Neural progenitor cell (in vitro differentiated cells): Measurements from ENCODE around the gene ITPR2. TPM values are rescaled to one million over a fixed set of nuclear protein-coding genes. Genes with fewer than 3 reads are reported as not detected.

Experiments
- DNase-seq: peaks from one replicate; pipeline ENCODE4 v3.0.0-alpha.2; 2016; ENCODE audit warnings: low spot score
- H2AFZ ChIP-seq: fragments of 200-600 bp; sonication (generic); replicated peaks from 2 replicates; pipeline ENCODE4 v1.6.1; 2016; ENCODE audit warnings: antibody characterized with exemption
- H3F3A ChIP-seq: fragments of 200-600 bp; sonication (generic); 2 replicates; pipeline ENCODE4 v1.6.1; 2016; ENCODE audit warnings: antibody characterized with exemption, low read depth
- H3K27ac ChIP-seq: fragments of 200-600 bp; sonication (generic); 2 replicates; pipeline ENCODE4 v1.5.1; 2016; ENCODE audit warnings: mild to moderate bottlenecking
- H3K27me3 ChIP-seq: fragments of 200-600 bp; sonication (generic); 2 replicates; pipeline ENCODE4 v1.6.1; 2016; ENCODE audit warnings: mild to moderate bottlenecking, moderate library complexity
- H3K36me3 ChIP-seq: fragments of 200-600 bp; sonication (generic); 2 replicates; pipeline ENCODE4 v1.5.1; 2016
- H3K4me1 ChIP-seq: fragments of 200-600 bp; sonication (generic); 2 replicates; pipeline ENCODE4 v1.6.1; 2016; ENCODE audit warnings: mixed run types
- H3K4me2 ChIP-seq: fragments of 200-600 bp; sonication (generic); 2 replicates; pipeline ENCODE4 v1.6.1; 2016
- H3K4me3 ChIP-seq: fragments of 200-600 bp; sonication (generic); 2 replicates; pipeline ENCODE4 v1.5.1; 2016
- H3K79me2 ChIP-seq: fragments of 200-600 bp; sonication (generic); 2 replicates; pipeline ENCODE4 v1.6.1; 2016; ENCODE audit warnings: low read depth
- H3K9ac ChIP-seq: fragments of 200-600 bp; sonication (generic); 2 replicates; pipeline ENCODE4 v1.6.1; 2016
- H3K9me3 ChIP-seq: fragments of 200-600 bp; sonication (generic); 2 replicates; pipeline ENCODE4 v1.5.1; 2016; ENCODE audit warnings: low read depth
- H4K20me1 ChIP-seq: fragments of 200-600 bp; sonication (generic); 2 replicates; pipeline ENCODE4 v1.6.1; 2016; ENCODE audit warnings: low read depth
- H3K27ac Mint-ChIP-seq: 3 replicates; pipeline ENCODE4 v1.8.0; 2021; ENCODE audit warnings: mixed read lengths
- H3K27me3 Mint-ChIP-seq: 2 replicates; pipeline ENCODE4 v1.8.0; 2022; ENCODE audit warnings: low read depth, mild to moderate bottlenecking, inconsistent platforms, moderate library complexity, mixed read lengths; ENCODE audit not compliant: insufficient read depth
- H3K36me3 Mint-ChIP-seq: 3 replicates; pipeline ENCODE4 v1.8.0; 2021; ENCODE audit warnings: mixed read lengths
- H3K4me1 Mint-ChIP-seq: 3 replicates; pipeline ENCODE4 v1.8.0; 2021; ENCODE audit warnings: mixed read lengths
- H3K4me3 Mint-ChIP-seq: 3 replicates; pipeline ENCODE4 v1.8.0; 2021; ENCODE audit warnings: mild to moderate bottlenecking, moderate library complexity, mixed read lengths
- H3K9me3 Mint-ChIP-seq: 3 replicates; pipeline ENCODE4 v1.8.0; 2020; ENCODE audit warnings: mixed read lengths
- EZH2 ChIP-seq: fragments of 200-600 bp; sonication (generic); IDR thresholded peaks from 2 replicates; pipeline ENCODE4 v1.6.1; 2017; ENCODE audit warnings: antibody characterized with exemption, mild to moderate bottlenecking, moderate library complexity
- EZH2phosphoT487 ChIP-seq: fragments of 200-600 bp; sonication (generic); IDR thresholded peaks from 2 replicates; pipeline ENCODE4 v1.6.1; 2017; ENCODE audit warnings: antibody characterized with exemption
- total RNA-seq: library from RNA; depleted of rRNA; stranded (reverse); fragments of >200 nt; gene quantifications from 2 replicates; pipeline ENCODE4 v1.2.3, GENCODE V29; 2015; ENCODE audit warnings: low replicate concordance
- TF ChIP-seq, protein P1 (sequence below): fragments of 200-600 bp; sonication (generic); IDR thresholded peaks from 2 replicates; pipeline ENCODE4 v1.5.1; 2017; ENCODE audit warnings: antibody characterized with exemption, mild to moderate bottlenecking

The ITPR2 gene
- total RNA-seq, 1 donor from 2014 or later: 11.4 TPM

DNA sequence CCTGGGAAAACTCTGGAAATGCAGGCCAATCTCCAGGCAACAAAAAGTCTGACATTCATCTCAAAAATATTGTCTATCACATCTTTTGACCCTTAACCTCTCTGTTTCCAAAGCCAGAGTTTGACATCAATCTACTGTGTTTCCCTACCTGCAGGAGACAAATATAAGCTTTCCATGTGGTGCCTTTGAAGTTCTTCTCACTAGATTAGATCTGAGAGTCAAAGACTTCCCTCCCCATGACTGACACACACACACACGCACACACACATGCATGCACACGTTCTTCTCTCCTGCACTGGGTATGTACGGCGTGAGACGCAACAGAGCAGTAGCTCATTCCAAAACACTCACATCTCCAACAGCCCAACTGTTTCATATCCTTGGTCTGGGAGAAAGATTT, 8.1 kb upstream of the ITPR2 start:
- no peak overlapping the region for H3K27ac ChIP-seq
- no peaks in the 10 kb centered on the region for H3K9me3 ChIP-seq
- Mint-ChIP-seq H3K9me3 (peaks cover 6% of the 10 kb centered on the region), H3K36me3 (no peaks in the 10 kb centered on the region), H3K27ac (no peak overlapping the region), H3K4me1 (peaks cover 8% of the 10 kb centered on the region), H3K27me3 (peaks cover 4% of the 10 kb centered on the region), H3K4me3 (no peak overlapping the region)
- H3K27me3 ChIP-seq: no peaks in the 10 kb centered on the region
- no peaks in the 10 kb centered on the region for H3F3A ChIP-seq
- H3K79me2 ChIP-seq: no peaks in the 10 kb centered on the region
- DNase-seq: no peak
- no peaks in the 10 kb centered on the region for H4K20me1 ChIP-seq
- no peak overlapping the region for H2AFZ ChIP-seq
- no peaks in the 10 kb centered on the region for H3K36me3 ChIP-seq
- no peak overlapping the region for H3K9ac ChIP-seq
- H3K4me2 ChIP-seq: no peak overlapping the region
- H3K4me1 ChIP-seq: no peaks in the 10 kb centered on the region
- TF ChIP-seq EZH2phosphoT487 (no peak), EZH2 (no peak)
- TF ChIP-seq, protein P1, sequence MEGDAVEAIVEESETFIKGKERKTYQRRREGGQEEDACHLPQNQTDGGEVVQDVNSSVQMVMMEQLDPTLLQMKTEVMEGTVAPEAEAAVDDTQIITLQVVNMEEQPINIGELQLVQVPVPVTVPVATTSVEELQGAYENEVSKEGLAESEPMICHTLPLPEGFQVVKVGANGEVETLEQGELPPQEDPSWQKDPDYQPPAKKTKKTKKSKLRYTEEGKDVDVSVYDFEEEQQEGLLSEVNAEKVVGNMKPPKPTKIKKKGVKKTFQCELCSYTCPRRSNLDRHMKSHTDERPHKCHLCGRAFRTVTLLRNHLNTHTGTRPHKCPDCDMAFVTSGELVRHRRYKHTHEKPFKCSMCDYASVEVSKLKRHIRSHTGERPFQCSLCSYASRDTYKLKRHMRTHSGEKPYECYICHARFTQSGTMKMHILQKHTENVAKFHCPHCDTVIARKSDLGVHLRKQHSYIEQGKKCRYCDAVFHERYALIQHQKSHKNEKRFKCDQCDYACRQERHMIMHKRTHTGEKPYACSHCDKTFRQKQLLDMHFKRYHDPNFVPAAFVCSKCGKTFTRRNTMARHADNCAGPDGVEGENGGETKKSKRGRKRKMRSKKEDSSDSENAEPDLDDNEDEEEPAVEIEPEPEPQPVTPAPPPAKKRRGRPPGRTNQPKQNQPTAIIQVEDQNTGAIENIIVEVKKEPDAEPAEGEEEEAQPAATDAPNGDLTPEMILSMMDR: no peak
- no peak overlapping the region for H3K4me3 ChIP-seq

DNA sequence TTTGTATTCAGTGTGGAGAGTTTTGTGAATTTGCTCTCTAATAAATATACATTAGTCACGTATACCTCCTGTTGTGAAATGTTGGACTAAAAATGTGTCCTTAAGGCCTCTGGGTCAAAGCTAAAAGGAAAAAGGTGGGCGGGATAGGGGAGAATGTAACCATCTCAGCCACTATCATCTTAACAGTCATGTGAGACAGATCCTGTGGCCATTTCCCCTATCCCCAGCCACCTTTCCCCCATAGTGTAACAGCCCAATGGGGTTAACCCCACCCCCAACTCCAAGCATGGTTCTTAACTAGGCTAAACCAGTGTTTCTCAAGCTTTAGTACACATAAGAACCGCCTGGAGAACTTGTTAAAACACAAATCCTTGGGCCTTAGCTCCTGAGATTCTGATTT, 6.5 kb upstream of the ITPR2 start:
- TF ChIP-seq EZH2phosphoT487 (no peak), EZH2 (no peak)
- TF ChIP-seq, protein P1: no peak
- Histone ChIP-seq H3K4me1 (no peaks in the 10 kb centered on the region), H3K4me3 (no peak overlapping the region), H3K9ac (no peak overlapping the region), H3K27me3 (no peaks in the 10 kb centered on the region), H3K9me3 (no peaks in the 10 kb centered on the region), H4K20me1 (no peaks in the 10 kb centered on the region), H3K79me2 (no peaks in the 10 kb centered on the region), H3K36me3 (no peaks in the 10 kb centered on the region), H3F3A (no peaks in the 10 kb centered on the region), H3K4me2 (no peak overlapping the region), H3K27ac (no peak overlapping the region), H2AFZ (no peak overlapping the region)
- H3K27ac Mint-ChIP-seq: no peak overlapping the region
- peaks cover 6% of the 10 kb centered on the region for H3K9me3 Mint-ChIP-seq
- H3K27me3 Mint-ChIP-seq: peaks cover 6% of the 10 kb centered on the region
- H3K4me3 Mint-ChIP-seq: no peak overlapping the region
- peaks cover 8% of the 10 kb centered on the region for H3K4me1 Mint-ChIP-seq
- no peaks in the 10 kb centered on the region for H3K36me3 Mint-ChIP-seq
- no peak for DNase-seq

DNA sequence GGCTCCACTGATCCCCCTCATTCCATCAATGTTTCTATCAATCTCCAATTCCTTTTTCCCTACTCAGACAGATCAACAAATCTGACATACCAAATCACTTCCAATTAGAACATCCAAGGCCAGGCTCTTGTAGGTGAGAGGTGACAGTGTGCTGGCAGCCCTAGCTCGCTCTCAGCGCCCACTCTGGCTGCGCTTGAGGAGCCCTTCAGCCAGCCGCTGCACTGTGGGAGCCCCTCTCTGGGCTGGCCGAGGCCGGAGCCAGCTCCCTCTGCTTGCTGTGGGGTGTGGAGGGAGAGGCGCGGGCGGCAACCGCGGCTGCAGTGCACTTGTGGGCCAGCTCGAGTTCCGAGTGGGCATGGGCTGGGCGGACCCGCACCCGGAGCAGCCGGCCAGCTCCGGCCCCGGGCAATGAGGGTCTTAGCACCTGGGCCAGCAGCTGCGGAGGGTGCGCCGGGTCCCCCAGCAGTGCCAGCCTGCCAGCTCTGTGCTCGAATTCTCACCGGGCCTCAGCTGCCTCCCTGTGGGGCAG, 6.0 kb upstream of the ITPR2 start:
- Histone ChIP-seq H3K4me3 (no peak overlapping the region), H3K79me2 (no peaks in the 10 kb centered on the region), H2AFZ (no peak overlapping the region), H3K9me3 (no peaks in the 10 kb centered on the region), H3F3A (peaks cover 5% of the 10 kb centered on the region), H4K20me1 (no peaks in the 10 kb centered on the region), H3K4me1 (no peaks in the 10 kb centered on the region), H3K36me3 (no peaks in the 10 kb centered on the region), H3K4me2 (no peak overlapping the region), H3K27ac (no peak overlapping the region), H3K27me3 (peaks cover 4% of the 10 kb centered on the region), H3K9ac (no peak overlapping the region)
- Mint-ChIP-seq H3K9me3 (peaks cover 6% of the 10 kb centered on the region), H3K4me1 (peaks cover 8% of the 10 kb centered on the region), H3K27ac (no peak overlapping the region), H3K27me3 (peaks cover 10% of the 10 kb centered on the region), H3K4me3 (no peak overlapping the region), H3K36me3 (no peaks in the 10 kb centered on the region)
- TF ChIP-seq, protein P1: no peak
- no peak for TF ChIP-seq EZH2phosphoT487
- no peak for TF ChIP-seq EZH2
- no peak for DNase-seq
